ENCODE measurements around the gene SURF4.
A peak's percentile ranks its signal among the peaks of the same experiment; 100 is the strongest.
"Not testable (repeated sequence)": the region's sequence is repeated elsewhere in the genome, so short reads cannot be mapped to it uniquely, and the experiment has no call there.

Gene SURF4

DNA sequence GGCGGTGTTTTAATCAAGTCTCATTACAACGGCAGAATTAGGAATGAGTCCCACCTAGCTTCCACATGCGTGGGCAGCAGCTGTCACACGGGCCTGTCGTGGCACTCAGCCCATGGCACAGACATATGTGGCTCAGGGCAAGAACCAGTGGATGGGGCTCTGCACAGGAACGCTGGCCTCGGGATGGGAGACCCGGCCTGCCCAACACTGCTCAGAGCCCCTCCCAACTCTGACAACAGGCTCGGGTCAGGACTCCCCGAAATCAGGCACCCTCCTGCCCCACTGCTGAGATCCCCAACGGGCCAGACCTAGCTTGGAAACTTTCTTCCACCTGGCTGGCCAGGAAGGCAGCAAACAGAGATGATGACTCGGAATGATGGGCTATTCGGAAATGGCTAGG lies 34.9 kb downstream of the SURF4 start:
- in situ Hi-C loops (cut with HindIII; ENCODE audit: low sequenced_read_pairs), result no loop called here
- DNase-seq (ENCODE audit: low read depth), result no peak
- TF ChIP-seq, protein P1, sequence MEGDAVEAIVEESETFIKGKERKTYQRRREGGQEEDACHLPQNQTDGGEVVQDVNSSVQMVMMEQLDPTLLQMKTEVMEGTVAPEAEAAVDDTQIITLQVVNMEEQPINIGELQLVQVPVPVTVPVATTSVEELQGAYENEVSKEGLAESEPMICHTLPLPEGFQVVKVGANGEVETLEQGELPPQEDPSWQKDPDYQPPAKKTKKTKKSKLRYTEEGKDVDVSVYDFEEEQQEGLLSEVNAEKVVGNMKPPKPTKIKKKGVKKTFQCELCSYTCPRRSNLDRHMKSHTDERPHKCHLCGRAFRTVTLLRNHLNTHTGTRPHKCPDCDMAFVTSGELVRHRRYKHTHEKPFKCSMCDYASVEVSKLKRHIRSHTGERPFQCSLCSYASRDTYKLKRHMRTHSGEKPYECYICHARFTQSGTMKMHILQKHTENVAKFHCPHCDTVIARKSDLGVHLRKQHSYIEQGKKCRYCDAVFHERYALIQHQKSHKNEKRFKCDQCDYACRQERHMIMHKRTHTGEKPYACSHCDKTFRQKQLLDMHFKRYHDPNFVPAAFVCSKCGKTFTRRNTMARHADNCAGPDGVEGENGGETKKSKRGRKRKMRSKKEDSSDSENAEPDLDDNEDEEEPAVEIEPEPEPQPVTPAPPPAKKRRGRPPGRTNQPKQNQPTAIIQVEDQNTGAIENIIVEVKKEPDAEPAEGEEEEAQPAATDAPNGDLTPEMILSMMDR (IDR thresholded peaks at IDR 0.05; ENCODE audit: low read depth, low read length, missing control alignments), result no peak
- H3K4me3 ChIP-seq (ENCODE audit: low read depth, low read length), result no peak overlapping the region

DNA sequence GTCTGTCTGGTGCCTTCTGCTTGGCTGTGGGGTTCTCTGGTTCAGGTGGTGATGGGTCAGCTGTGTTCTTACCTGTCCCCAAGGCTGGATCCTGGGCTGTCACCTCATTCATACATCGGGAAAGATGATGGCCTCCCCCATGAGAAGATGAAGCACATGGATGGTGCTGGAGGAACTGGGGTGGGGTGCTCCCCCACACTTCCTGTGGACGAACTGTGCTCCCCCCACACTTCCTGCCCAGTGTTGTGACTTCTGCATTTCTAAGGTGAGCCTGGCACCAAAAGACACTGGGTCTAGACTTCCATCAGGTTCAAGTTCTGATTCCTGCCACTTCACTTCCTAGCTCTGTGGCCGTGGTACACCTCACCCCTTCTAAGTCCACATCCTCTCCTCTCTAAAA lies 35.6 kb downstream of the SURF4 start:
- TF ChIP-seq, protein P1 (IDR thresholded peaks at IDR 0.05; ENCODE audit: low read depth, low read length, missing control alignments), result no peak
- in situ Hi-C loops (cut with HindIII; ENCODE audit: low sequenced_read_pairs), result no loop called here

DNA sequence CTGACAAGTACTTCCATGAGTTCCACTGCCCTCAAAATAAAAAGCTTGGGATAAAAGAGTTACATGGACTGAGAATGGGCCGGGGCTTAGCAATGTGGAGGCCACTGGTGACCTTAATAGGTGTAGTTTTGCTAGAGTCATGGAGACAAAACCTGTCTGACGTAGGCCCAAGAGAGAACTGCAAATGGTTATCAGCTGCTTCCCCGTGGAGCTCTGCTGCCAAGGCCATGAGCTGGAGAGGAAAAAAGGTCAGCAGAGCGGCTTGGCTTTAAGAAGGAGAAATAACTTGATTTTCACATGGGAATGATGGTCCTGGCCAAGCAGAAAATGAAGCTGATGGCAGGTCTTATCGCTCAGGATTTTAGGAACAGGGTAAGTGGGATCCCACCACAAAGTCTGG lies 36.2 kb downstream of the SURF4 start:
- H3K4me3 ChIP-seq (ENCODE audit: low read depth, low read length), result no peak overlapping the region
- no peak for DNase-seq (ENCODE audit: low read depth)
- in situ Hi-C loops (cut with HindIII; ENCODE audit: low sequenced_read_pairs), result no loop called here
- TF ChIP-seq, protein P1 (IDR thresholded peaks at IDR 0.05; ENCODE audit: low read depth, low read length, missing control alignments), result no peak

More for the DNA sequence above, 35.6 kb downstream of the SURF4 start:
- H3K4me3 ChIP-seq (ENCODE audit: low read depth, low read length), result no peak overlapping the region
- no peak for DNase-seq (ENCODE audit: low read depth)

DNA sequence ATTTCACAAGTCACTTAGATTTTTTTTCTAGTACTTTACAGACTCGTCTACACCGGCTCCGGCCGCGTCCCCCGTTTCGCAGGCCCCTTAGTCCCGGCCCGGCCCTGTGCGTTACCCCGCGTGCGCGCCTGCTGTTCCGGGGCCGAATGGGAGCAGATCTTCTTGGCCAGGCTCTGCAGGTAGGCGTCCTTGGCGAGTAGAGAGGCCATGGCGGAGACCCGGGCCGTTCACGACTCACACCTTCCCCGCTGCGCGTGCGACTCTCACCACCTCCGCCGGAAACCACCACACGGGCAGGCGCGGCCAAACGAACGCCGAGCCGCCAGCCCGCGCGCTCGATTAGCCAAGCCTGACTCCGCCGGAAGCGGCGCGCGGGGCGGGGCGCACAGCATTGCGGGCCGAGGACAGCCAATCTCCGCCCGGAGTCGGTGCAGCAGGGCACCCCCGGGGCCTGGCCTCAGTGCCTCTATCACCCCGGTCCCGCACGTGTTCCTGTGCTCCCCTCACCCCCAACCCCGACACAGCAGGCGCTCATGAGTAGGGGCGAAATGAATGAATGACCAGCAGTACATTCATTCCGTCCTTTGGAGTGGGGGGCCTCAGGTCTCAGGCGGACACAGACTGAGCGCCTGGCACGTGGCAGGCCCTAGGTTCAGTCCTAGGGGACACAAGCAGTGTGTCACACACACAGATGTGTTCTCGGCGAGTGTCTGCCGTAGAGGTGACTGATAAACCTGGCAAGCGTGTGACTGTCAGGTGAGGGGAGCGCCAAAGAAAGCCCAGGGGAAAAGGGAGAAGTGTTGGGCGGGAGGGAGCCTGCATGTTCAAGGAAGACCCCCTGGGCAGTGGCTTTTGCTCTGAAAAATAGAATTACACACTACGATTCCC lies 39.7 kb downstream of the SURF4 start, which contains the start of gene SURF6:
Gene SURF6 (minus strand): TSS at position 265 of the 888 bp plus-strand sequence. CDS start 56 bp downstream, at position 209.
- peak within 1 kb of the TSS; percentile 94 for H3K4me3 ChIP-seq (ENCODE audit: low read depth, low read length)
- TF ChIP-seq, protein P1 (IDR thresholded peaks at IDR 0.05; ENCODE audit: low read depth, low read length, missing control alignments), result no peak
- DNase-seq (ENCODE audit: low read depth), result peak; percentile 64
- in situ Hi-C loops (cut with HindIII; ENCODE audit: low sequenced_read_pairs), result no loop called here

DNA sequence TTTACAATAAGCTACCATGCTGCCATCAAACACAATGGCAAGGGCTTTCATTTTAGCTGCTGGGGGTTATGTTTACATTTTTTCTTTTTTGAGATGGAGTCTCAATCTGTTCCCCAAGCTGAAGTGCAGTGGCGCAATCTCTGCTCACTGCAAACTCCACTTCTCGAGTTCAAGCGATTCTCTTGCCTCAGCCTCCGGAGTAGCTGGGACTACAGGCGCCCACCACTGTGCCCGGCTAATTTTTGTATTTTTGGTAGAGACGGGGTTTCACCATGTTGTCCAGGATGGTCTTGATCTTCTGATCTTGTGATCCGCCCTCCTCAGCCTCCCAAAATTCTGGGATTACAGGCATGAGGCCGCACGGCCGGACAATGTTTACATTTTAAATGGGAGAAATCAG lies 41.0 kb downstream of the SURF4 start:
- peak overlapping the region; percentile 94 for H3K4me3 ChIP-seq (ENCODE audit: low read depth, low read length)
- in situ Hi-C loops (cut with HindIII; ENCODE audit: low sequenced_read_pairs); DNase-seq (ENCODE audit: low read depth): not testable (repeated sequence)

DNA sequence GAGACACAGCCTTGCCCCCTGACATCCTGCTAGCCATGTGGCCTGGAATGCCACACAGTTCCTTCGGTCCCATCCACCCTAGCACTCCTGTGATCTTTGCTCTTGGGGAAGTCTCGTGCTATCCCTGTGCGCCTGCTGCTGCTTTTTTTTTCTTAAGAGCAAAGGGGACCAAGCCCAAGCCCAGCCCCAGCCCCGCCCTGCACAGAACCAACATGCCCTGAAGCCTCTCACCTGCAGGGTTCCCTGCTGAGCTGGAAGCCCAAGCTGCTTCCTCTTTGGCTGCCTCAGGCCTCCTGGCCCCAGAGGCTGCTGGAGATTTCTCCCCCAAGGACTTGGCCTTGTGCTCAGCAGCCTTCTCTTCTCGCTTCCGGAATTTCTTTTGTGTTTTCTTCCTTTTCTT lies 41.7 kb downstream of the SURF4 start:
- in situ Hi-C loops (cut with HindIII; ENCODE audit: low sequenced_read_pairs), result no loop called here
- DNase-seq (ENCODE audit: low read depth), result no peak
- TF ChIP-seq, protein P1 (IDR thresholded peaks at IDR 0.05; ENCODE audit: low read depth, low read length, missing control alignments), result no peak
- H3K4me3 ChIP-seq (ENCODE audit: low read depth, low read length), result no peak overlapping the region

DNA sequence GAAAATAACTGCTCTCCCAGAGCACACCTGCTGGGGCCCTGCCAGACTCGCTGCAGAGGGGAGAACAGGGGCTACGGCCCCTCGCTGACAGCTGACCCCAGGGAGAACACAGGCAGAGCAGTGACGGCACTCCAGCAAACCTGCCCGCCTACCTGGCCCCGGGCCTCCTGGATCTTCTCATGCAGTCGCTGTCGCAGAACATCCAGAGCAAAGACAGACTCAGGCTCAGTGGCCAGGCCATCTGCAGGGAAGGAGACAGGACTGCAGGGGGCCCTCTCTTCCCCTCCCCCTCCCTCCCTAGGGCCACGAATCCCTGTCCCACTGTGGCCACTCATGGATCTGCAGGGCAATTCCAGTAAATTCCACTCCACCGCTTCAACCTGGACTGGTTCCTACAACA lies 42.3 kb downstream of the SURF4 start:
- in situ Hi-C loops (cut with HindIII; ENCODE audit: low sequenced_read_pairs), result no loop called here
- H3K4me3 ChIP-seq (ENCODE audit: low read depth, low read length), result no peak overlapping the region
- TF ChIP-seq, protein P1 (IDR thresholded peaks at IDR 0.05; ENCODE audit: low read depth, low read length, missing control alignments), result no peak
- no peak for DNase-seq (ENCODE audit: low read depth)
